ENCODE data around the gene OR52M1. TPM values are rescaled to one million over a fixed set of nuclear protein-coding genes. Genes with fewer than 3 reads are reported as not detected.

OR52M1 gene
- total and polyA plus RNA-seq, 2 of the 13 experiments (the other 11 are each of a cell fraction or from before 2014, with no cell fraction given): not detected

GRCh38 chr11:4551346-4551979 lies 6.5 kb downstream of the OR52M1 start (continued):
- TF ChIP-seq ZSCAN29 (CRISPR knock-in tag; conservative IDR thresholded peaks at IDR 0.05): no peak

- Histone ChIP-seq H3K79me2 (ENCODE audit: insufficient read depth, low read length) (no peaks in the 10 kb centered on the region), H2AFZ (ENCODE audit: low read length) (no peak overlapping the region), H3K4me3 (replicated peaks in 1 of 3; ENCODE audit: insufficient read depth in 1 of 3, low read depth in 2 of 3, low read length in 3 of 3) (no peak overlapping the region), H3K9me3 (ENCODE audit: low read length) (no peaks in the 10 kb centered on the region), H3K4me2 (ENCODE audit: low read depth, low read length) (no peak overlapping the region), H4K20me1 (ENCODE audit: insufficient read depth, low read length) (no peaks in the 10 kb centered on the region), H3K27me3 (ENCODE audit: control insufficient read depth in 1 of 2, insufficient read depth in 2 of 2, low read length in 2 of 2) (no peaks in the 10 kb centered on the region), H3K4me1 (ENCODE audit: insufficient read depth, low read length) (no peaks in the 10 kb centered on the region), H3K36me3 (replicated peaks in 1 of 2; ENCODE audit: control insufficient read depth in 1 of 2, insufficient read depth in 2 of 2, low read length in 2 of 2) (no peaks in the 10 kb centered on the region), H3K27ac (ENCODE audit: extremely low read length, insufficient read depth, low read length) (no peak overlapping the region), H3K9ac (ENCODE audit: insufficient read depth, low read depth, low read length) (no peak overlapping the region)
- BruUV-seq (replicated peaks): no TSS peak
- WGBS (ENCODE audit: low lambda C conversion rate): 20% methylated on average over 4 of the region's 8 CpGs
- DNase-seq (ENCODE audit: low spot score) (no peak), FAIRE-seq (no peak), ATAC-seq (no peak)
- POLR2A ChIA-PET: no interaction called here
- TF ChIP-seq SNAI1 (CRISPR knock-in tag; IDR thresholded peaks at IDR 0.05; ENCODE audit: borderline replicate concordance) (no peak), REL (CRISPR knock-in tag; conservative IDR thresholded peaks at IDR 0.05) (no peak), ATF7 (IDR thresholded peaks at IDR 0.05) (0 out of 2 replicates have a peak, but pooled peaks have one; percentile 18), ATF7 (CRISPR knock-in tag; IDR thresholded peaks at IDR 0.05) (no peak), ZFP37 (CRISPR knock-in tag; IDR thresholded peaks at IDR 0.05; ENCODE audit: borderline replicate concordance) (no peak)
- CTCF ChIA-PET (ENCODE audit: low intra/inter-chr PET ratio, low total read pairs): no interaction called here
- in situ Hi-C loops (cut with HindIII; ENCODE audit: extremely low pct_ligation_motif_present, low pct_unique_long_range_greater_than_20kb): no loop called here
- intact Hi-C loops (cut with micrococcal nuclease; ENCODE audit: unreplicated experiment): no loop called here
These were observed 14.8 kb downstream of the OR52M1 start for GRCh38 chr11:4559527-4560440.

All from HepG2 (cell line).